RKO (cell line): ENCODE results near the gene ATP8B3.

Experiments
- DNase-seq: peaks from one replicate; pipeline ENCODE4 v3.0.0-alpha.2; 2016; ENCODE audit warnings: low spot score

The ATP8B3 gene

DNA sequence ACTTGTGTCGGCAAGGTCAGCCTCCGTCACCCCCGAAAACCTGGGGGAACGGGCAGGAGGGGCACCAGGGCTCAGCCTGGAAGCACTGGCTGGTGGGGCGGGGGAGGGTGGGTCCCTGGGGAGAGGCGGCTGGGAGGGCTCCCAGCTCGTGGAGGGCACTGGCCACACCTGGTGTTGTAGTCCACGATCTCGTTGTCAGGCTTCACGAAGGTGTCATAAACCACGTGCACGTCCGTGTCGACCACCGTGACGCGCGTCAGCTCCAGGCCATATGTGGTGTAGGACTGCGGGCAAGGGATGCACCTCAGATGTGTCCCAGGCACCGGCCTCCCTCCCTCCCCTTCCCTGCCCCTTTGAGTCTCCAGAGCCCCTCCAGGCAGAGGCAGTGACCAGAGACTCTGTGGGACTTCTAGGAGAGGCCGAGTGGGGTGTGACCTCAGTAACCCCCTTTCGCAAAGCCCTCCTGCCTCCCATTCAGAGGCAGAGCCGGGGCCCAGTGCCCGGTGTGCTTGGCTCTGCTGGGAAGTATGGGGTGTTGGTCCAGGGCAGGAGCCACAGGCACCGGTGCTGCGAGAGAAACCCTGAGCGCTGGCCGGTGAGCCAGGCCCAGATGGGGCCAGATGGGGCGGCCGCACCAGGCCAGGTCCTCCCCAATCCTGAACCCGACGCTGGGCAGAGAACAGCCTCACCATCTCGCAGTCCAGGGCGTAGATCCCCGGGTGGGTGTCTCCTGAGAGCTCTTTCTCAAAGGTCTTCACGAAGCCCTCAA lies 4.6 kb upstream of the ATP8B3 start:
- DNase-seq = no peak

DNA sequence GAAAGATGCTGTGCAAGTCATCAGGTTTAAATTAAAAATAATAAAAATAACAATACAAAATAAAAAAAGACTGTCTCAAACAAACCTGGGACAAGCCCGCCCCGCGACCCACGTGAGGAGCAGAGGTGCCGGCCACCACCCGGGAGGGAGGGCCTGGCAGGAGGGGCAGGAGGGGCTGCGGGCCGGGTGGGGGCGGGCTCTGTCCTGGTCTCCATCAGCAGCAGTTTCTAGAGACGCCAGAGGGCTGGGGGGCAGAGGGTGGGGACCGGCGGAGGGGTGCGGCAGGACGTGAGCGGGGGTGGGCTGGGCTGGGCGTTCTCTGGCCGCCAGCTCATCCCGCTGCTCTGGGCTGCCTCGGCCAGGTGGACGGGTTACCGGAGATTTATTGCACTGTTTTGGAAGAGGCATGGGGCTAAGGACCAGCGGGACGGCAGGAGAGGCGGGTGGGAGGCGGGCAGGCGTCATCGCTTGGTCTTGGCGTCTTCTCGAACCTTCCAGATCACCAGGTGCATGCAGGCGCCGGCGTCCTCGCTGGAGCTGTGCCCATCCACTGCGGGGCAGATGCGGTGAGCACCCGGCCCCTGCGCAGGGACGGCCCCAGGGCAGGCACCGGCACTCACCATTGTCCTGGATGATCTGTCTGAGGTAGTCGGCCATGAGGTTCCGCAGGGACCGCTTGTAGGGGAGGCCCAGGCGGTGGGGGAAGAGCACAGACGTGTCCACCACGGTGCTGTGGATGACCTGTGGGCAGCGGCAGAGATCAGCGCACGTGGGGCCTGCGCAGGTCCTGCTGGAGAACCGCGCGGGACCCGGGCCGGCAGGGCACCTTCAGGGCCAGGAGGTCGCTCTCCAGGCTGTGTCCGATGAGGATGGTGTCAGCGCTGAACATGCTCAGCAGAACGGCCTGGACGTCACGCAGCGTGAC lies 3.8 kb upstream of the ATP8B3 start:
- DNase-seq = no peak

DNA sequence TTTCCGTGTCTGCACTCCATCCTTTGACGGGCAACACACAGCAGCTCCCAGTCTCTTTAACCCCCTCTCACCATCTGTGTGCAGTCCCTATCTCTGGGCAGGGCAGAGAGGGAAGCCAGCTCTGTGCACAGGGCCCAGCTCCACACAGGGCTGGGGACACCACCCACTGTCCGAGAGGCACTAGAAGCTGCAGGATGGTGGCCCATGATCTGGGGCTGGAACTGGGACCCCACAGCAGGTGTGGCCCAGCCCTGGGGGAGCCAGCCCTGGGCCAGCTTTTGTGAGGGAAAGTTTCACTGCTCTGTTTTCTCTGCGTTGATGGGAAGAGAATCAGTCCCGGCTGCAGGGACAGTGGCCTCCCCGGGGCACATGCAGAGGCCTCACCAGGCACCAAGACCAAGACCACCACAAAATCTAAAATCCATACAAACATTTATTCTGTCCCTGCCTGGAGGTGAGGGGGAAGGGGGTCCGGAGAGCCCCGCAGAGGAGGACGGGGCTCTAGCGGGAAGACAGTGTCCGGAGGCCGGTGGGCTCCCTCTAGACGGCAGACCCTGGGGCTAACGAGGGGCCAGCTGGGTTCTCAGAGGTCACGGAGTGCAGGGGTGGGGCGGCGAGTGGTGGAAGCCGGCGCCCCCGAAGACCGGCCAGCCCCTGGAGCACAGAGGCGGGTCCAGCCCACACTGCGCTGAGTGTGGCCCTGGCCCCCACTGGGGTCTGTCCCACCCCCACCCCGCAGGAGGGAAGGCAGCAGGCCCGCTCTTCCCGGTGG lies 2.9 kb upstream of the ATP8B3 start:
- no peak for DNase-seq

DNA sequence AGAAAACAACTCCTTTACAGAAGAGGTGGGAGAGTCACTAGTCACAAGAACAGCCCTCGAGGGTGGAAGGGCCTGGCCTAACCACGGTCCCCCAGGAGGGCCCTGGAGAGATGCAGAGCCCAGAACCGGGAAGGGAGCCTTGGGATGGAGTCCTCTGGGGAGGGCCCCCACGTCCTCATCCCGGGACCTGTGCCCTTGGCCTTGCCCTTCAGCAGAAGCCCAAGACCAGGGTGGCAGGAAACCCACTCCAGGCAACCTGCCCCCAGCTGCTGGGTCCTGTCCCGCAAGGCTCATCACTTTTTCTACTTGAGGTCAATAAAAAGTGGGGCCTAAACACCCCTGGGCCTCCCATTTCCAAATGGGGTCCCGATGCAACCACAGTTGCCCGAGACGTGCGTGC lies 2.3 kb upstream of the ATP8B3 start:
- no peak for DNase-seq

DNA sequence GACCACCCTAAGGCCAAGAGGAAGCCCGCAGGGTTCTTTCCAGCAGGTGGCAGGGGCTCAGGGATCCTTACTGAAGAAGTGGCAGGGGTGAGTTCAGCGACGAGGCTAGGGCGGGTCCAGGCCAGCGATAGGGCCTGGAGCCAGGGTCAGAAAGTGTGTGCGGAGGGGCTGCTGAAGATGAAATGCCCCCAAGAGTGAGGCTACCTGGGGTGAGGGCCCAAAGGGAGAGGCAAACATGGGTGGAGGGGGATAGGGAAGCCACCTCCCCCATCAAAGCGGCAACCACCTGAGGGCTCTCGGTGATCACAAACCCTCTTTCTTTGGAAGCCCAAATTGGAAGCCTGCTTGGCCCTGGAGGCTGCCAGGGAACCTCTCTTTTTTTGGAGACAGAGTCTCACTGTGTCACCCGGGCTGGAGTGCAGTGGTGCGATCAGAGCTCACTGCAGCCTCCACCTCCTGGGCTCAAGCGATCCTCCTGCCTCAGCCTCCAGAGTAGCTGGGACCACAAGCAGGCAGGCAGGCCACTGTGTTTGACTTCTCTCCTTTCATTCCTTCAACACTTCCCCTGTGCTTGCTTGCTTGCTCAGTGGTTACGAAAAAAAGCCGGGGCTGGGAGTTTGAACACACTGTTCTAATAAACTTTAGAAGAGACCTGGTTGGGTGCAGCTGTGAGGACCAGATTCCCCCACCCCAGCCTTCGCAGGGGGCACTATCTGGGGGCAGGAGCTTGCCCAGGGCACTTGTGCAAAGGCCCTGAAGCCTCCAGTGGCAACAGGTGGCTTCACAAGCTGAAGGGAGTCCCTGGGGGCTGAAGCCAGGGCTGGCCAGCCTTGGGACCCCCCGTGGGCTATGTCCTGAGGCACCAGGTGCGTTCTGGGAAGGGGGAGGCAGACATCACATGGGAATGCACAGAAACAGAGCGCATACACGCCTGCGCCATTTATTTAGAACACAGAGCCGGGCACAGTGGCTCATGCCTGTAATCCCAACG lies 1.4 kb upstream of the ATP8B3 start:
- DNase-seq = no peak

DNA sequence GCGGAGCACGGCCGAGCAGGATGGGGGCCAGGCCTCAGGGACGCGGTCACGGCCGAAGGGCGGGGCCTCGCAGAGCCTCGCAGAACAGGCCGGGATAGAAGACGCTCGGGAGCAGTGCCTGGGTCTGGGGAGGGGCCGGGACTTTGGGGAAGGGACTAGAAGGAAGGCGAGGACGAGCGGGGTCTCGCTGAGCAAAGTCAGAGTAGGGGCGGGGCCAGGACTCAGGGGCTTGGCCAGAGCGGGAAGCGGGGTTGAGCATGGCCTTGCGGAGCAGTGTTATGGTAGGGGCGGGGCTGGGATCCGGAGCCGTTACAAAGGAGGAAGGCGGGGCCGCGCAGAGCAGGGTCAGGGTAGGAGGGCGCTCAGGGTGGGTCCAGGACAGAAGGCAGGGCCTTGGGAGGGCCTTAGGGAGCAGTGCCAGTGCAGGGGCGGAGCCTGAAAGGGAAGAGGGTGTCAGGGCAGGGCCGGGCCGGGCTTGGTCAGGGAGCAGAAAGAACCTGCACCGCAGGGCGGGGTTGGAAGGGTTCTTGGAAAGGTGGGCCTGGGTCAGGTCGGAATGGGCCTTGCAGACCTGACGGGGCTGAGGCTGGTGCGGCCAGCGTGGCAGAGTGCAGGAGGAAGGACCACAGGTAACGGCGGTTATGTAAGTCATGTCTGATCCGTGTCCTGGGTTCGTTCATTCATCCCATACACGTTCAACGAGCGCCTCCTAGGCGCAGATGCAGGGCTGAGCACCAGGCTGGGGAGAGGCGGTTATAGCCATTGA lies 533 bp upstream of the ATP8B3 start:
- DNase-seq = peak; percentile 95

DNA sequence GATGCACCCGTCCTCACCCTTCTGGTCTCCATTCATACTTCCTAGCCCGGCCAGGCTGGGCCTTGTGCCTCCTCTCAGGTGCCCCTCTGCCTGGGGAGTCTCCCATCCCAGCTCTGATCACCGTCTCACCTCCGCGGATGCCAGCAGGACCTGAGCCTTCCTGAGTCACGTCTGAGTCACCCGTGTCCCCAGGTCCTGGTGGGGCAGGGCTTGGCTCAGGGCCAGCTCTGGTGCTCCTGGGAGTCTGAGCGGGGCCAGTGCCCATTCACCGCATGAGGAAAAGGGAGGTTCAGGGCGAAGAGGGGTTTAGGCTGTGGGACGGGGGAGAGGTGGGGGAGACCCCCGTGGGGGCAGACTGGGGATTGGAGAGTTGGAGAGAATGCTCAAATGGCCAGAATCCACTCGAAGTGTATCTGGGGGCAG lies 593 bp downstream of the ATP8B3 start:
- peak; percentile 86 for DNase-seq

DNA sequence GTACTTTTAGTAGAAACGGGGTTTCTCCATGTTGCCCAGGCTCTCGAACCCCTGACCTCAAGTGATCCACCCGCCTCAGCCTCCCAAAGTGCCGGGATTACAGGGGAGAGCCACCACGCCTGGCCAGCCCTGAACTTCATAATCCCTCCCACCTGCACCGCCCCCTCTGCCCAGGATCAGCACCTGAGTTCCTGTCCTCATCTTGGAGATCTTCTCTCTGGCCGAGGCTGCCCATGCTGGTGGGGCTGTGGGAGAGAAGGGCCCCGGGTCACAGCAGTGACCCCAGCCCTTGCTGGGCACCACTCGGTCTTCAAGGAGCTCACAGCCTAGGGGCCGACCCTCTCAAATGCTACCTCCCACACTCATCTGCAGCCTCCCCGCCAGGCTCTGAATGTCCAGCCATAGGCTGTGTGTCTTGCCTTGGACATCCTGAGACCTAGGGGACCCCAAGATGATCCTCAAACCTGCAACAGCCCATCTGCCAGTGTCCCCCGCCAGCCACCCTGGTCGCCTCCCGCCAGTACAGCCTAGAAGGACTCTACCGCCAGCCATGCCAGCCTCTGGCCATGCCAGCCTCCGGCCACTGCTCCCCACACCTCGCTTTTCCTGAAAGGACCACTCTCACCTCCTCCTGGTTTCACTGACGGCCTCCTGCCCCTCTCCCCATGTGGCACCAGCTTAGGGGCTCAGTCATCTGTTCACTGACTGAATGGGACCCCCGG lies 1.5 kb downstream of the ATP8B3 start:
- DNase-seq = no peak

DNA sequence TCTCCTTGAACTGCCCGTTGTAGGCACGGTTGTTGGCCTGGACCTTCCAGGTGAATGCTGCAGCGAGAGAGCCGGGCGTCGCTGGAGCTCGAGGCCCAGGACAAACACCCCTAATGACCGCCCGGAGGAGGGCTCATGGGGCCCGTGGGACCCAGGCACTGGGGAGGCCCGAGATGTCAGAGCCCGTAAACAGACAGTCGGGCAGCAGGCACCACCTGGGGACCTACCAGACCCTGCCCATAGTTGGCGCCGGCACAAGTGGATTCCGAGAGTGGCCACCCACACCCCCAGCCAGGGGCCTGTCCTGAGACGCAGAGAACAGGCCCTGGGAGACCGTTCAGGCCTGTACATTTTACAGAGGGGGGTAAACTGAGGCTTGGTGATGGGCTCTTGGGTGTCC lies 2.4 kb downstream of the ATP8B3 start:
- no peak for DNase-seq

DNA sequence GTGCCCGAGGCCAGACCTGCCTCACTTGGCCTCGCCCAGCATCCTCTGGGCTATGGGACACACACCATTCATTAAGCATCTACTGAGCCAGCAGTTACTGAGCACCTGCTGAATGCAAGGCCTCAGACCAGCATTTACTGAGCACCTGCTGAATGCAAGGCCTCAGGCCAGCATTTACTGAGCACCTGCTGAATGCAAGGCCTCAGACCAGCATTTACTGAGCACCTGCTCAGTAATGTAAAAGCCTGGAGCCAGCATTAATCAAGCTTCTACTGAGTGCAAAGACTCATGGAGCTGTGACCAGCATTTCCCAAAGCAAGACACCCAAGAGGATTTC lies 3.7 kb downstream of the ATP8B3 start:
- no peak for DNase-seq

DNA sequence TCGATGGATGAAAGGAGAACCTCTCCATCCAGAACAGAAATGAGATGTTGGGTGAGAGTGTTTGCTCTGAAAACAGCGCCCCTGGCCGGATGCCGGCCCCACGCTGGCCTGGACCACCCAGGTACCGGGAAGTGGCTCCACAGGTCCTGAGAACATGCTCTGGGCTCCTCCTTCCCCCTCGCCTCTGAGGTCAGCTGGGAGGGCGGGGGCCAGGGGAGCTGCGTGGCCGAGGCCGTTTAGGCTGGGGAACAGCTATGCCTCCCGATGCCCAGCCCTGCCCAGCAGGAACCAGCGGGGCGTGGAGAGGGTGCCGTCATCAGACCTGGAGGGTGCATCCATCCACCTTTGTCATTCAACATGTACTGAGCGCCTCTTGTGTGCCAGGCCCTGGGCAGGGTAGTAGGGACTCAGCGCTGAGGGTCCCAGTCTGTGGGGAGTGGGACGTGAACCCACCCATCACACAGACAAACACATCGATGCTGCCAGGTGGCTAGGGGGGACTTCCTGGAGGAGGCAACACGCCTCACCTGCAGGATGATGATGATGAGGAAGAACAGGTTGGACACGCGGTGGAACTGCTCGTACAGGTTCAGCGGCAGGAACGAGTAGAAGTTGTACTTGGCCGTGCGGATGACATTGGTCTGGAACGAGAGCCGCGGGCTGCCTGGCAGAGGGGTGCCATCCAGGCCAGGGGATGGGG lies 4.2 kb downstream of the ATP8B3 start:
- no peak for DNase-seq

DNA sequence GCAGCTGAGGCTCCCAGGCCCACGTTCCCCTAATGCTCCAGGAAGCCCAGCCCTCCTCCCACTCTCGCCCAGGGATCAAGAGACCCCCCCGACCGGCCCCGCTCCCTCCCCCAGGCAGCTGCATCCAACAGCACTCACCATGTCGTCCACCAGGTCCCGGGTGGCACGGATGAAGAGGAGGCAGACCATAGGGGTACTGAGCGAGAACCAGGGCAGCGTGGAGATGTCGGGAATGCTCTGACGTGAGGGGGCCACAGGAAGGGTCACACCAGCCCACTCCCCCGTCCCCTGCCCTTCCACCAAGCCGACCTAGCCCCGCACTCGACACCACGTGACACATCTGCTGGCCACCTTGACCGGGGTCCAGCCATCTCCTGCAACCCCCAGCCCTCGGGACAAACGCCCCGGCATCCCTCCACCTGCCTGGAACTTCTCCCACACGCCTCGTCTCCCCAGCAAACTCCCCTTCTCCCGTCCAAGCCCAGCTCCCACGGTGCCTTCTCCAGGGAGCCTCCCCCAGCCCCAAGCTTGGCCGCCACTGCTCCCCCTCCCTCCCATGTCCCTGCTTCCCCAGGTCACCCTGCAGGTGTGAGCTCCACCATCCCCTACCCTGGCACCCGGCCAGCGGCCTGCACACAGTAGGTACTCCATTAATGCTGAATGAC lies 4.9 kb downstream of the ATP8B3 start:
- no peak for DNase-seq

DNA sequence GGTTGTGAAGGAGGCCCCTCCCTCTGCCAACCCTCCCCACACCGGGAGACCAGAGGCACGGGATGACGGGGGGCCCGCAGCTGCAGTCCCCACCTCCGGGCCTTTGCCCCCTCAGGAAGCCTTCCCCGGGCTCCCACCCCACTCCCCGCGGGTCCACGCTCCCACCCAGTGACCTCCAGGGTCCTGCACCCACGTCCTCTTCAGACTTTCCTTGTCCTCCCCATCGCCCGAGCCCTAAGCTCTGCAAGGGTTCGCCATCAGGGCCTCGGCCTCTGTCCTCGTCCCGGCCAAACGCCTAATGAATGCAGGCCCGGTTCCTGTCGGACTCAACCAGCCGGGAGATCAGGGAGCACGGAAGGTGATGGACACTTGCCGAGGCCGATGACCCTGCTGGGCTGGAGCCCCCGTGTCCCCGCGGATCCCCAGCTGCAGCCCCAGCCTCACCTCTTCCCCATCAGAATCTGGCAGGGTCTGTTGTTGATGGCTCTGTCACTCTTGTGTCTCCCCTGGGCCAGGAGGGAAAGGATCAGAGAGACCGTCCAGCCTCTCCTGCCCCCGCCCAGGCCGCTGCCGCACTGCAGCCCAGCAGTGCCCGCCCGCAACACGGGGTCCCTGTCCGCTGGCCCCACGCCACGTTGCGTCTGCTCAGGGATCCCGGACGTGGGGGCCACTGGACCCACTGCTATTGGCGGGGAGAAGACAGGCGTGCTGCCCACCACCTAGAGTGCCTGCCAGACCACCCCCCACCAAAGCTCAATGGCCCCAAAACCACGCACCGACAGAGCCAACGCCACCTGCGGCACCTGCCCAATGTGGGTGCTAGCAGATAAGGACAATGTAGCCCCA lies 5.7 kb downstream of the ATP8B3 start:
- no peak for DNase-seq

DNA sequence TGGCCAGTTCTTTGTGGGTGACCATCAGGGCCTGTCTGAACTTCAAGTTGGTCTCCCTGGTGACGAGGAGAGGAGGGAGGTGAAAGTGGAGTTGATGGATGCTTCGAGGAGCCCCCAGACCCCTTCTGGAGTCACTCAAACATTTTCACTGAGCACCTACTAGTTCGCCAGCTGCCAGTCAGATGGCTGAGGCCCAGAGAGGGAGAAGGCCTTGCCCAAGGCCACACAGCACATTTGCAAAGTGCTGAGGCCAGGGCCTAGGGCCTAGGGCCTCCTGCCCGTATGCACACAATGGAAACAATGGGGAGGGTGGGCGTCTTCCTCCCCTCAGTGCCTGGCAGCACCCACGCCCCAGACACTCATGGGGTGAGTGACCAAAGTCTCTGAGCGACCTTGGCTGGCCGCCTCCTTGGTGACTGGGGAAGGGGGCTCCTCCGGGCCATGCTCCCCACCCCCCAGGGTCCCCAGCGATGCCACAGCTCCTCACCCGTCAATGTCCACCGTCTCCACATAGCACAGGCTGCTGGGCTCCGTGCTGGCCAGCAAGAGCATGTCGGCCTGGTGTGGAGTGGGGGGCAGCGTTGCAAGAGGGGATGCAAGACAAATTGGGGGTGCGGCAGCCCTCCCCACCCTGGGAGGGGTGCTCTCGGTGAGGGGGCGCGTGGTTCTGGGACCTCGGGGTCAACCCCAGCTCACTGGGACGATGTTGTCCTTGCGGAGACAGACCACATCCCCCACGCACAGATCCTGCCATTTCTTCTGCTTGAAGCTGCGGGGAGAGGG lies 6.5 kb downstream of the ATP8B3 start:
- no peak for DNase-seq

DNA sequence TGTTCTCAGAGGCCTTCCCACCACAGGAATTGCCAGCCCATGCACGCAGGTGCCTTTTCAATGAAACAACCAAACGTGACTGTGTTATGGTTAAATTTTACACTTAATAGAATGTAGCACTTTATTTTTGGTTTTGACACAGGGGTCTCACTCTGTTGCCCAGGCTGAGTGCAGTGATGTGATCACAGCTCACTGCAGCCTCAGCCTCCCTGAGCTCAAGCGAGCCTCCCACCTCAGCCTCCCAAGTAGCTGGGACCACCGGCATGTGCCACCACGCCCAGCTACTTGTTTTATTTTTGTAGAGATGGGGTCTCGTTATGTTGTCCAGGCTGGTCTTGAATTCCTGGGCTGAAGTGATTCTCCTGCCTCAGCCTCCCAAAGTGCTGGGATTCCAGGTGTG lies 7.2 kb downstream of the ATP8B3 start:
- no peak for DNase-seq

DNA sequence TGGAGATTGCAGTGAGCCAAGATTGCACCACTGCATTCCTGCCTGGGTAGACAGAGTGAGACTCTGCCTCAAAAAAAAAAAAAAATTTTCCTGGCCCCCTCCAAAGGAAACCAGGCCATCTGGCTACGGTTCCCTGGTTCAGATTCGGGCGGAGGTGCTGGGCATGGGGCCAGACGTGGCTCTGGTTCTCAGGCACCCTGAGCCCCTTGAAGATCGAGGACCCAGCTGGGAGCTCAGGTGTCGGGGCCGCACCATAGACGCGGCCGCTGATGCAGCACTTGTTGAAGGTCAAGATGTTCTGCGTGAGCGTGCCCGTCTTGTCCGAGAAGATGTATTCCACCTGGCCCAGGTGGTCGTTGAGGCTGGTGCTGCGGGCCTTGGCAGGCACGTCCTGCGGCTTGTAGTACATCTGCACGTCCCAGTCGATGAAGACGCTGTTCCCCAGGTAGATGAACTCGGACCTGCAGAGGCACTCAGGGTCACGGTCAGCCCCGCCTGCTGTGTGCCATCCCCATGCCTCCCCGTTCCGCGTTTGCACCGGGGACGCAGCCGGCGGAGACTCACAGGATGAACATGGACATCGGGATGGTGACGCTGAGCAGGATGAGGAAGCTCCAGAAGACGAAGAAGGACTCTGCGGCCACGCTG lies 12.3 kb downstream of the ATP8B3 start:
- DNase-seq = no peak
